Prostate gland (tissue), 2 donors: ENCODE measurements around the gene RARG.

ENCODE experiments used
- POLR2A ChIP-seq: fragments of 450-650 bp; IDR thresholded peaks from one replicate; pipeline ENCODE4 v1.6.1; 2016; ENCODE audit warnings: antibody characterized with exemption, mild to moderate bottlenecking
- TF ChIP-seq, protein P1 (sequence below), 4 experiments: fragments of 200-600 bp in 2 of 4; fragments of 450-650 bp in 2 of 4; sonication (generic) in 2 of 4; IDR thresholded peaks; 1 replicate in 3 of 4; 2 replicates in 1 of 4; pipeline ENCODE4 v1.5.1; 2016 to 2019; ENCODE audit warnings: antibody characterized with exemption in 4 of 4, mild to moderate bottlenecking in 2 of 4, moderate library complexity in 2 of 4

- TF ChIP-seq, protein P1, sequence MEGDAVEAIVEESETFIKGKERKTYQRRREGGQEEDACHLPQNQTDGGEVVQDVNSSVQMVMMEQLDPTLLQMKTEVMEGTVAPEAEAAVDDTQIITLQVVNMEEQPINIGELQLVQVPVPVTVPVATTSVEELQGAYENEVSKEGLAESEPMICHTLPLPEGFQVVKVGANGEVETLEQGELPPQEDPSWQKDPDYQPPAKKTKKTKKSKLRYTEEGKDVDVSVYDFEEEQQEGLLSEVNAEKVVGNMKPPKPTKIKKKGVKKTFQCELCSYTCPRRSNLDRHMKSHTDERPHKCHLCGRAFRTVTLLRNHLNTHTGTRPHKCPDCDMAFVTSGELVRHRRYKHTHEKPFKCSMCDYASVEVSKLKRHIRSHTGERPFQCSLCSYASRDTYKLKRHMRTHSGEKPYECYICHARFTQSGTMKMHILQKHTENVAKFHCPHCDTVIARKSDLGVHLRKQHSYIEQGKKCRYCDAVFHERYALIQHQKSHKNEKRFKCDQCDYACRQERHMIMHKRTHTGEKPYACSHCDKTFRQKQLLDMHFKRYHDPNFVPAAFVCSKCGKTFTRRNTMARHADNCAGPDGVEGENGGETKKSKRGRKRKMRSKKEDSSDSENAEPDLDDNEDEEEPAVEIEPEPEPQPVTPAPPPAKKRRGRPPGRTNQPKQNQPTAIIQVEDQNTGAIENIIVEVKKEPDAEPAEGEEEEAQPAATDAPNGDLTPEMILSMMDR (IDR thresholded peaks at IDR 0.05): no peak
- TF ChIP-seq POLR2A: no peak
Observed at GRCh38 chr12:53208435-53208834, 23.6 kb downstream of the RARG start.
